Stimulated activated CD4-positive, alpha-beta T cell treated with anti-CD3 and anti-CD28 coated beads, Interleukin-4, amount 100 ng/mL, for 1 hour (primary cell): Measurements from ENCODE around the gene TXN.
"Not testable (repeated sequence)": the region's sequence is repeated elsewhere in the genome, so short reads cannot be mapped to it uniquely, and the experiment has no call there.

ENCODE experiments used
- DNase-seq: peaks from one replicate; pipeline ENCODE4 v3.0.0-alpha.2; 2020

The TXN gene

DNA sequence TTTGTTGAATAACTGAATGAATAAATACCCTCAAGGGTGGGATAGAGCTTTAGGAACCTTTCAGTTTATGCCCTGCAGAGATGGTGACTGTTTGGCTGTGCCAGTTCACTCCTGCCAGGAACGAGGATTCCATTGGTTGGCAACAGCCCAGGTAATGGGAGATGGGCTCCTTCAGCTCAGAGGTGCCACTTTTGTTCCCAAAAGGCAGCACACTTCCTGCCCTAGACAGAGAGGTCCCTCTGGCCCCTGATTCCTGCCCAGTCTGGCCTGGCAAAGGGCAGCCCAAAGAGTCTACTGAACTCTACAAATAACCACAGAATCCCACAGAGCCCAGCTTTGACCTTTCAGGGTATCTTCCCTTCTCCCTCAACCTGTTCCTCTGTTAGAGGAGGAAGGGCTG, 49.9 kb downstream of the TXN start:
- DNase-seq = no peak

DNA sequence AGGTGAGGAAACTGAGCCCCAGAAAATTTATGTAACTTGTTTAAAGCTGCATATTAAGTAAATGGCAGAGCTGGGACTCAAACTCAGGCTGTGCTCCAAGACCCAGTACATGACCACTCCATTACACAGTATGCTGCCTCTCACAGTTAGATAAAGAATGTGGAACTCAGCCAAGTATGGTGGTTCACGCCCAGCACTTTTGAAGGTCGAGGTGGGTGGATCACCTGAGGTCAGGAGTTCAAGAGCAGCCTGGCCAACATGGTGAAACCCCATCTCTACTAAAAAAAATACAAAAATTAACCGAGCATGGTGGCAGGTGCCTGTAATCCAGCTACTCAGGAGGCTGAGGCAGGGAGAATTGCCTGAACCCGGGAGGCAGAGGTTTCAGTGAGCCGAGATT, 50.7 kb downstream of the TXN start:
- DNase-seq = not testable (repeated sequence)

DNA sequence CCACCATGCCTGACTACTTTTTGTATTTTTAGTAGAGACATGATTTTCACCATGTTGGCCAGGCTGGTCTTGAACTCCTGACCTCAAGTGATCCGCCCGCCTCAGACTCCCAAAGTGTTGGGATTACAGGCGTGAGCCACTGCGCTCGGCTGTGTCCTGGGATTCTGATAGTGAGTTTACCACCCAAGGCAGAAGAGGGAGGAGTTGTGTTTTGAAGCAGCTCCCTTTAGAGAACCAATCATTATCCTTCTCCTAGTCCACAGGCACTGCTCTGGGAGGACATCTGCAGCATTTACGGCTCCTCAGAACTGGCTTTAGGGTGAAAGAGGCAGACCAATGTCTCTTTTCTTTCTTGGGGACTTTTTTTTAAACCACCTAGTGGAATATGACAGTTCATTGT, 54.1 kb downstream of the TXN start:
- no peak for DNase-seq

DNA sequence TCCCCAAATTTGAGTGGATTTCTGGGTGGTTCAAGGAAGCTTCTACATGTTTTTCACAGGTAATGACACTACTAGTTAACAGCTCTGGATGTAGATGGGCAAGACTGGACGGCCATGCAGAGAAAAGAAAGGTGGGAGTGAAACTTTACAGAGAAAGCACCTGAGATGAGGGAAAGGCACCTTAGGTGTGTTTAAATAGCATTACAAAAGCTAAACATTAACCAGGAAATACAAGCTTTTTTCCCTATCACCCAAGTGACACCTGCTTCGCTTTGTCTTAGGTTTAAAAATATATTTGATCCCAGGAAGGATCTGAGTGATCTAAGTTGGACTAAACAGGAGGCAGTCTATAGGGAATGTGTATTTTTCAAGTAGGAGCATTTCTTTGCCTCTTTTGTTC, 56.7 kb downstream of the TXN start:
- no peak for DNase-seq

DNA sequence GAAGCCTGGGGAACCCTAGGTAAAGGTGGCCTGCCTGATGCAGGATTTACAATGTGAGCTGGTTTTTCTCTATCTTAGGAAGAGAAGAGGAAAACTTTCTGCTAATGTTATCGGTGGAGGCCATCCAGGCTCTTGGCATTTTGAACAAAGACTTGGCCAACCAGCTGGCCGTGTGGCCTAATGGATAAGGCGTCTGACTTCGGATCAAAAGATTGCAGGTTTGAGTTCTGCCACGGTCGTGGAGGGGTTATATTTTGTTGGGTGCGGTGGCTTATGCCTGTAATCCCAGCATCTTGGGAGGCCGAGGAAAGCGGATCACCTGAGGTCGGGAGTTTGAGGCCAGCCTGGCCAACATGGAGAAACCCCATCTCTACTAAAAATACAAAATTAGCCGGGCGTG, 58.0 kb downstream of the TXN start:
- no peak for DNase-seq

DNA sequence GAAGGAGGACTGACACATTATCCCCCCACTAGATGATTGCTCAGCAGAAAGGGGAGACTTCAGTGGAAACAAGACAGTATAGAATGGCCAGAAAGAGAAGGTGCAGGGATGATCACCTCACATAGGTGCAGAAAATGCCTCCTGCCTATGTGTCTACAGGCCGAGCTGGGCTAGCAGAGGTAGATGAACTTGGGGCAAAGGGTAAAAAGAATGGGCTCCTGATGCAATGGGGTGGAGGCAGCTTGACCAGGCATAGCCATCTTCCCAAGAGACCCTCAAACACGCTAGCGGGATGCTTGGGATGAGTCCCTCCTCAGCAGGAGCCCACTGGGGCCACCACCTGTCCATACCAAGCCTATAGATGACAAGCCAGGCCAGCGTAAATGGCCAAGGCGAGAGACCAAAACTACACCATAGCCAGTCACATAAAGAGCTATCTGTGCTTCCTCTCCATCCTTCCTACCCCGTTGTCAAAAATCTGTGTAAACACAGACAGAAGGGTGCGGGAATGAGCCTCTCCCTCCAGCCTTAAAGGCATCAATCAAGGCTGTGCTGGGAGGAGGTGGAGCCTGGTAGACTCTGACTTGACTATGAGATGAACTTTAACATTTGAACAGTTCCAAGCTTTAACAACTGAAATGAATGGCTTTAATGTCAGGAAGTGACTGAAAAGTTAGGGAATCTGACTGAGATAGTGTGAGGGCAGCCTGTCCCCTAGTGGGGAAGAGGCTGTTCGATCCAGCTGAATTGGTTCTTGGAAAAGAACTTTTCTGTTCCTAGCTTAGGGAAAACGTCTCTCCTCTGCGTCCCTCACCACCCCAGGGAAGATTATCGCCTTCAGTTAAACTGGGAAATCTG, 58.7 kb downstream of the TXN start:
- DNase-seq = no peak

DNA sequence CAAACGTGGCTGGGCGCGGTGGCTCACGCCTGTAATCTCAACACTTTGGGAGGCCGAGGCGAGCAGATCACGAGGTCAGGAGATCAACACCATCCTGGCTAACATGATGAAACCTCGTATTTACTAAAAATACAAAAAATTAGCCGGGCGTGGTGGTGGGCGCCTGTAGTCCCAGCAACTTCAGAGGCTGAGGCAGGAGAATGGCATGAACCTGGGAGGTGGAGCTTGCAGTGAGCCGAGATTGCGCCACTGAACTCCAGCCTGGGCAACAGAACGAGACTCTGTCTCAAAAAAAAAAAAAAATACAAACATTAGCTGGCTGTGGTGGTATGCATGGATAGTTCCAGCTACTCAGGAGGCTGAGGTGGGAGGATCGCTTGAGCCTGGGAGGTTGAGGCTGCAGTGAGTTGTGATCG, 60.2 kb downstream of the TXN start:
- not testable (repeated sequence) for DNase-seq
